ENCODE results near the gene CACNA1E.

DNA sequence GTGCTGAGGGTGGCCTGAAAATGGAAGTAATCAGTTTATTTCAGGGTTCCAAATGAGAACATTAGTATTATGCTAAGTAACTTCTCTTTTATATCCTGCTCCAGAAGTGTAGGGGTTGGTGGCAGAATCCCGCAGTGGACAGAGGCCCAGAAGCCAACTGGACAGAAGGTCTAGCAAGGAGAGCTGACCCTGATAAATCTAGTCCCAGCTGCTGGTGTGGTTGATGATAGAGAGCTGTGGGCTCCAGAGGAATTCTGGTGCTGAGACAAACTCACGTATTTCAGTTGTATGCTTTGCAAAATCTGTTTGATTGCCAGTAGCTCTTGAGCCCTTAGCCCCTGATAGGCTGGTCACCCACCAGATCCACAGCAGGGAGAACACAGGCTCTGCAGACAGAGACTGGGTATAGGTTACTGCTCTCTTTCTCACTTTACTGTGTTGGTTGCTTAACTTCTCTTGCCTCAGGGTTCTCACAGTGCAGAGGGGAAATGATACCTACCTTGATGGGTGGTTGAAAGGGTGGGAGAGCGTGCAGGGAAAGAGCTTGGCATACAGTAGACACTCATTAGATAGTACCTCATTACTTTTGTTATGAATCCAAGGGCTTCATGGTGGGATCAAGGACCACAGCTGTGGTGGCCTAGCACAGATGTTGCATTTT lies 29.6 kb upstream of the CACNA1E start:
- TF ChIP-seq, protein P1, sequence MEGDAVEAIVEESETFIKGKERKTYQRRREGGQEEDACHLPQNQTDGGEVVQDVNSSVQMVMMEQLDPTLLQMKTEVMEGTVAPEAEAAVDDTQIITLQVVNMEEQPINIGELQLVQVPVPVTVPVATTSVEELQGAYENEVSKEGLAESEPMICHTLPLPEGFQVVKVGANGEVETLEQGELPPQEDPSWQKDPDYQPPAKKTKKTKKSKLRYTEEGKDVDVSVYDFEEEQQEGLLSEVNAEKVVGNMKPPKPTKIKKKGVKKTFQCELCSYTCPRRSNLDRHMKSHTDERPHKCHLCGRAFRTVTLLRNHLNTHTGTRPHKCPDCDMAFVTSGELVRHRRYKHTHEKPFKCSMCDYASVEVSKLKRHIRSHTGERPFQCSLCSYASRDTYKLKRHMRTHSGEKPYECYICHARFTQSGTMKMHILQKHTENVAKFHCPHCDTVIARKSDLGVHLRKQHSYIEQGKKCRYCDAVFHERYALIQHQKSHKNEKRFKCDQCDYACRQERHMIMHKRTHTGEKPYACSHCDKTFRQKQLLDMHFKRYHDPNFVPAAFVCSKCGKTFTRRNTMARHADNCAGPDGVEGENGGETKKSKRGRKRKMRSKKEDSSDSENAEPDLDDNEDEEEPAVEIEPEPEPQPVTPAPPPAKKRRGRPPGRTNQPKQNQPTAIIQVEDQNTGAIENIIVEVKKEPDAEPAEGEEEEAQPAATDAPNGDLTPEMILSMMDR (conservative IDR thresholded peaks at IDR 0.05; ENCODE audit: low read length): no peak
- TF ChIP-seq EZH2phosphoT487 (IDR thresholded peaks at IDR 0.05; ENCODE audit: borderline replicate concordance, low read depth, low read length): no peak

All from OCI-LY7 (cell line).